Naive B cell (primary cell): ENCODE results near the gene SLC28A3. TPM values are rescaled to one million over a fixed set of nuclear protein-coding genes. Genes with fewer than 3 reads are reported as not detected.

Source experiments
- ATAC-seq, 2 donors: fragments of 150-1000 bp; cut with Tn5 transposase; 2 replicates each; pipeline ENCODE4 v1.10.0; 2021; ENCODE audit warnings: low read depth in 2 of 2, mild to moderate bottlenecking in 2 of 2, moderate library complexity in 2 of 2
- DNase-seq: peaks from one replicate; pipeline ENCODE4 v3.0.0; 2022
- H3K27ac Mint-ChIP-seq, 6 donors: one replicate each; pipeline ENCODE4 v1.8.0; 2020 to 2022; ENCODE audit warnings: mild to moderate bottlenecking in 6 of 6, mixed read lengths in 6 of 6, moderate library complexity in 5 of 6, inconsistent platforms in 2 of 6
- H3K27me3 Mint-ChIP-seq, 3 donors: one replicate each; pipeline ENCODE4 v1.8.0; 2021 to 2022; ENCODE audit warnings: mixed read lengths in 3 of 3, mild to moderate bottlenecking in 1 of 3
- H3K36me3 Mint-ChIP-seq, 2 donors: one replicate each; pipeline ENCODE4 v1.8.0; 2020 to 2022; ENCODE audit warnings: mixed read lengths in 2 of 2, inconsistent platforms in 1 of 2, mild to moderate bottlenecking in 1 of 2
- H3K4me1 Mint-ChIP-seq, 3 donors: one replicate each; pipeline ENCODE4 v1.8.0; 2020 to 2022; ENCODE audit warnings: mixed read lengths in 3 of 3, inconsistent platforms in 1 of 3, mild to moderate bottlenecking in 1 of 3, moderate library complexity in 1 of 3
- H3K4me3 Mint-ChIP-seq, 8 donors: one replicate each; pipeline ENCODE4 v1.8.0; 2020 to 2022; ENCODE audit warnings: mild to moderate bottlenecking in 8 of 8, mixed read lengths in 8 of 8, moderate library complexity in 8 of 8, inconsistent platforms in 2 of 8
- H3K9me3 Mint-ChIP-seq, 7 donors: one replicate each; pipeline ENCODE4 v1.8.0; 2020 to 2022; ENCODE audit warnings: mixed read lengths in 7 of 7, mild to moderate bottlenecking in 5 of 7, inconsistent platforms in 2 of 7, moderate library complexity in 1 of 7
- polyA plus RNA-seq, 6 donors: library from polyadenylated mRNA; unstranded; fragments of 300-500 nt; fragmentation: Illumina TruSeq; gene quantifications; one replicate each; pipeline ENCODE4 v1.2.3, GENCODE V29; 2021; ENCODE audit warnings: low read depth in 6 of 6

The SLC28A3 gene
- polyA plus RNA-seq, 6 donors from 2014 or later = 0.05 to 0.08 TPM; not detected in 4

DNA sequence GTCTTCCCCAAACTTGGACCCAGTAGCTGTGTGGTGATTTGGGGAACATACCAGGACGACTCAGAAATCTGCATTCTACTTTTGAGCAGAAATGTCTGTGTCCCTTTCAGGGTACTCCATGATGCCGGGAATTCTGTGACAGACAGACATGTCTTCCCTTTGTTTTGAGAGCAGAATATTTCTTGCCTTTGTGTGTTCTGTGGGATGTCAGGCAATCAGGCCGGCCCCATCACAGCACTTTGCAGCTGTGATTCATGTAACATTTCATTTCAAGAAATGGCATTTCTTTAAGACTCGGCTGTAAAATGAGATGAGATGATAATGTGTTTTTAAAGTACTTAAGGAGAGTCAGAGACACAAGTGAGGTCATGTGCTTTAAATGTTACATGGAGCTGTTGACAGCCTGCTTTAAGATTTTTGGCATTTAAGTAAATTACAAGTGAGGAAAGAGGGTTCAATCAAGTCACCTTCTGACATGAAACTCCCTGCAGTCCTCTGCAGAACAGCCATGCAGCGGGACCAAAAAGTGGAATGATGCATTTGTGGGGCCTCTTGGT lies 98.7 kb downstream of the SLC28A3 start:
- DNase-seq (no peak), ATAC-seq (no peak)
- Mint-ChIP-seq H3K9me3 (peaks cover 0 to 7% (median under 1%) of the 10 kb centered on the region in 7 donors), H3K27me3 (peaks cover 33 to 55% (median 45%) of the 10 kb centered on the region in 3 donors), H3K27ac (no peak overlapping the region), H3K4me3 (no peak overlapping the region), H3K4me1 (no peaks in the 10 kb centered on the region), H3K36me3 (no peaks in the 10 kb centered on the region)

DNA sequence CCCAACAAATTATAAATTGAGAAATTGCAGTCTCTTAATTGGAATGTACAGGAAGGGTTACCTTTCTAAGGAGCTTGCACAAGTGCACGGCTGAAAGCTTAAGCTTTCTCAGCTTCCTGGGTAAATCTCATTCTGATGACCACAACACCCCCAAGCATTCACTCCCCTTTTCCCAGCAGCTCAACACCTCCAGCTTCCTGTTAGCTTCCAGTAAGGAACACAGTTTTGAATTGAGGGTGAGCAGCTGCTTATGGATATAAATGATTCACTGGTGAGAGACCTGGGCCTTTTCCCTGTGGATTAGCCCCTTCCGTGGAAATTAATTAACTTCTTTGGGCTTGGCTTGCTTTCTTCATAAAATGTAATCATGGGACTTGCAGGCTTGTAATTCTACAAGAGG lies 101.2 kb downstream of the SLC28A3 start:
- H3K9me3 Mint-ChIP-seq = peaks cover 0 to 7% (median 0%) of the 10 kb centered on the region in 7 donors
- no peaks in the 10 kb centered on the region for H3K4me1 Mint-ChIP-seq
- DNase-seq (no peak), ATAC-seq (no peak)
- H3K27me3 Mint-ChIP-seq = peaks cover 28 to 56% (median 39%) of the 10 kb centered on the region in 3 donors
- no peak overlapping the region for H3K4me3 Mint-ChIP-seq
- H3K27ac Mint-ChIP-seq = no peak overlapping the region
- no peaks in the 10 kb centered on the region for H3K36me3 Mint-ChIP-seq

DNA sequence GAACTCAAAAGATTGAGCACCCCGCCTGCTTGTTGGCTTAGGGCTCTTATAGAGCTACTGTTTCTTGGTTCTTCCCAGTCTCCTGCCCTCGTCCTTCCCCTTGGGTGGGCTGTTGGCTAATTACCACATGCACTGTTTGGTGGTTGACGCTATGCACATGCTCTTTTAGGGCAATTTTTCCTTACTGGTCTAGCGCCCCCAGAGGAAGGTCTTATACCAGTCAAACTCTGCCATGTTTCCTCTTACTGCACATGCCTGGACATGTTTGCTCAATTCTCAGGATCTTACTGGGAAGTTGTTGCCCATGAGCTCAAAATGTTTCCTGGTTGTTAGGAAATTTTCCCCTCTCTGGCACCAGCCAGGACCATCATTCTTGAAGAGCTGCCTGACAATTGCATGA lies 101.9 kb downstream of the SLC28A3 start:
- Mint-ChIP-seq H3K27me3 (peaks cover 28 to 50% (median 36%) of the 10 kb centered on the region in 3 donors), H3K4me1 (no peaks in the 10 kb centered on the region), H3K9me3 (peaks cover 0 to 7% (median 0%) of the 10 kb centered on the region in 7 donors), H3K36me3 (no peaks in the 10 kb centered on the region), H3K4me3 (no peak overlapping the region), H3K27ac (no peak overlapping the region)
- ATAC-seq = no peak
- no peak for DNase-seq

DNA sequence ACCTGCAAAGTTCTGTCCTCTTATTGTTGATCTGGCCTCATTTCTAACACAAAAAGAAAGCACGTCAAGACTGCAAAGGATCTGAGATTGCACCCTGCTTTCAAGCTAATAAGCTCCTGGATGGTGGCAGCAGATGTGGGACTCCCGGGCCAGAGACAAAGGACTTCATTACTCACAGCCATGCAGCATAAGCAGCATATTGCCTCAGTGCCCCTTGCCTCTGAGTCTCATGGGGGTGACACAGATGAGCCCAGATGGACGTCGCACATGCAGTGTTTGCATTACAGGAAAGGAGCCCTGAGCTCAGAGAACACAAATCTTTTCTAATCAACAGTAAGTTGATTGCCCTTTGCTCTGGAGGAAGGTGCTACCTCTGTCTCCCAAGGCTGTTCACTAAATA lies 105.0 kb downstream of the SLC28A3 start:
- H3K4me1 Mint-ChIP-seq = no peaks in the 10 kb centered on the region
- no peak overlapping the region for H3K27ac Mint-ChIP-seq

DNA sequence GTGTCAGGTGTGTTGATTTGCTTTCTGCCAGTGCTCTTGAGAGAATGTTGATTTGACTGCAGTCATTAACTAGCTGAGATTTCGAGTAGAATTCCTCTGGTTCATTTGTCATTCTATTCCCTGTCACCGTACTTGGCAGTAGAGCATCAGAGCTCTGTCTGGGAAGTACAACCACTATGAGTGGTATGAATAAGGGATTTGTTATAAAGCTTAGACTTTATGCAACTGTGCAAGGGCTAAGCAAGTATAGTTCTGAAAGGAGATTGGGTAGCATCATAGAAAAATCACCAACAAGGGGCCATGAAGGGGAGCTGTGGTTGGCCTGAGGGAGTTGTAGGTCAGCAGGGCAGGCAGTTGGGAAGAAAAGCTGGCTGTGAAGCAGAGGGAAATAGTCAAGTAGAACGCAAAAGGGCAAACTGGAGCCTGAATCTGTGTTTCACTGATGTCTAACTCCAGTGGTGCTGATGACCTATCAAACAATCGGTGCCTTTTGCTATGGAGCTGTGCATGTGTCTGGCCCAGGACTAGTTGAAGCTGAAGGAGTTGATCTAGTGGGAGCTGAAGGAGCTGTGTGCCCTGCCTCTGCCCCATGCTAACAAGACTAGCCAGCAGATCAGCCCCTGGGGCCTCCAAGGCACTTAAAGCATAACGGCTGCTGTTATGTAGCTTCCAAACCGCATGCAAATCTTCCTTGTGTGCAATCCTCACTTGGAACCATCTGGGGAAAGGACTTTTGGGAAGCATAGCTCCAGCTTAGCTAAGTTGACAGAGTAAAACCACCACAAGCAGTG lies 110.0 kb downstream of the SLC28A3 start:
- Mint-ChIP-seq H3K27ac (no peak overlapping the region), H3K4me3 (no peak overlapping the region), H3K4me1 (no peaks in the 10 kb centered on the region), H3K27me3 (peaks cover 3 to 10% (median 5%) of the 10 kb centered on the region in 3 donors), H3K9me3 (no peaks in the 10 kb centered on the region), H3K36me3 (no peaks in the 10 kb centered on the region)
- no peak for DNase-seq
- ATAC-seq = no peak

More for the DNA sequence above, 105.0 kb downstream of the SLC28A3 start:
- ATAC-seq = no peak
- peaks cover 17 to 35% (median 25%) of the 10 kb centered on the region in 3 donors for H3K27me3 Mint-ChIP-seq
- no peaks in the 10 kb centered on the region for H3K36me3 Mint-ChIP-seq
- no peak overlapping the region for H3K4me3 Mint-ChIP-seq
- DNase-seq = no peak
- H3K9me3 Mint-ChIP-seq = peaks cover 0 to 7% (median 0%) of the 10 kb centered on the region in 7 donors

DNA sequence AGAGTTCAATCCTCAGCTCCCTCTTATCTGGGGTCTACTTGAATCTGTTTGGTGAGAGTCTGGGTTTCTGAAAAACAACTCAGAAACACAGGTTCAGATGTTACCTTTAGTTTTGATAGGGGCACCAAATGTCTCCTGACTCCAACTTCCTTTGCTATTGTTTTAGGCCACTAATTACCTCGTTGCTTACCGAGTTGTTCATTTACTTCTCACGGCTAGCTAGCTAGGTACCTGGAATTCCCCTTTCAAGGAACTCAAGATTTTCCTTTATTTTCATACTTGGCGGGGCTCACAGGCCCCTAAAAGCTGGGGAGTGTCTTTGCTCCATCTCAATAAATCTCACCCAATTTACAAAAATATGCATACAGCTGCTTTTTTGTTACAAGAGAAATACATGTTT lies 111.4 kb downstream of the SLC28A3 start:
- H3K9me3 Mint-ChIP-seq = no peaks in the 10 kb centered on the region
- no peak overlapping the region for H3K27ac Mint-ChIP-seq
- peaks cover 0 to 9% (median 3%) of the 10 kb centered on the region in 3 donors for H3K27me3 Mint-ChIP-seq
- no peaks in the 10 kb centered on the region for H3K36me3 Mint-ChIP-seq
- H3K4me3 Mint-ChIP-seq = no peak overlapping the region
- ATAC-seq = no peak
- no peaks in the 10 kb centered on the region for H3K4me1 Mint-ChIP-seq
- no peak for DNase-seq

DNA sequence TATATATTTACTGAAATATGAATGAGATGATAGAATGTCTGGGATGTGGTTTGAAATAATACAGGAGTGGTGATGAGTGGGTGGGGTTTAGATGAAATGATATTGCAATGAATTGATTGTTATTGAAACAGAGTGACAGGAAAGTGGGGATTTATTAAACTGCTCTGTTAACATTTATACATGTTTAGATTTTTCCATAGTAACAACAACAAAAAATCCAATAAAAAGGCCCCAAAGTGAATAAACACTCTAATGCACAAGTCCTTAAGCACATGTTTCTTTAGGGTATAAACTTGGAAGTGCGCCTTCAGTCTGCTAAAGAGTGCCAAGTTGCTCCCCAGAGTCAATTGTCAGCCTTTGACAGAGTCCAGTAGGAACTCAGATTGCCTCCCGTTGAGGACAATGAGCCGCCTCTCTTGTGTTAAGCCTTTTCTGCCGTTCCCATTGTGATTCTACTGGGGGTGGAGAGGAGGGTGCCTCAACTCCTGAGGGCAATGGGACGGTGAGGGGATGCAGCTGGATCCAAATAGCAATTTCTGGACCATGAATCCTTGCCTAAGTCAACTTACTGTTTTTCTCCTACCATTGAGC lies 112.3 kb downstream of the SLC28A3 start:
- Mint-ChIP-seq H3K27me3 (peaks cover 3 to 13% (median 5%) of the 10 kb centered on the region in 3 donors), H3K4me1 (no peaks in the 10 kb centered on the region), H3K27ac (no peak overlapping the region), H3K4me3 (peak overlapping the region in 1 of 8 donors; percentile 54), H3K36me3 (no peaks in the 10 kb centered on the region), H3K9me3 (peaks cover 0 to 3% (median 0%) of the 10 kb centered on the region in 7 donors)
- ATAC-seq = no peak
- no peak for DNase-seq

DNA sequence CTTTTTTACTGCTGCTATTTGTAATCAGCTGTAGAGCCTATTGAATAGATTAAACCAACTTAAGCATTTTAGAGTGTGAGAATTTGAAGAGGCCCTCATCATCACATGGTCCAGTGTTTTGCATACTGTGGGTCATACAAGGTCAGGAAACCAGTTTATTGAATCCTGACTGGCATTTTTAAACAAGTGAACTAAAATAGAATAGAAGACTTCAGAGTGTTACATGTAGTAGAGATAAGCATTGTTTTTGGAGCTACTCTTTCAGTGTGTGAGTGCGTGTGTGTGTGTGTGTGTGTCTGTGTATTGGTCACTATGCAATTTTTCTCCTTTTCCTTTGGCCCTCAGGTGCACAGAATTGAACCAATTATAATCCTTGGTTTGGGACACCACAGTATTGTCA lies 114.4 kb downstream of the SLC28A3 start:
- no peak for DNase-seq
- peak overlapping the region in 1 of 6 donors; percentile 19 for H3K27ac Mint-ChIP-seq
- H3K27me3 Mint-ChIP-seq = peaks cover 8 to 15% (median 9%) of the 10 kb centered on the region in 3 donors
- H3K9me3 Mint-ChIP-seq = peaks cover 0 to 13% (median 10%) of the 10 kb centered on the region in 7 donors
- no peaks in the 10 kb centered on the region for H3K36me3 Mint-ChIP-seq
- H3K4me3 Mint-ChIP-seq = no peak overlapping the region
- ATAC-seq = no peak
- H3K4me1 Mint-ChIP-seq = no peaks in the 10 kb centered on the region
